Epithelial cell of esophagus (primary cell): Measurements from ENCODE around the gene UBE3C.
"Not testable (repeated sequence)": the region's sequence is repeated elsewhere in the genome, so short reads cannot be mapped to it uniquely, and the experiment has no call there.

ENCODE experiments used
- DNase-seq: peaks from one replicate; pipeline ENCODE4 v3.0.0; 2010; ENCODE audit warnings: low read depth
- H3K4me3 ChIP-seq: 2 replicates; pipeline ENCODE4 v1.5.1; 2011; ENCODE audit warnings: mild to moderate bottlenecking, low read length, control low read depth
- TF ChIP-seq, protein P1 (sequence below): IDR thresholded peaks from 2 replicates; pipeline ENCODE4 v1.5.1; 2011; ENCODE audit warnings: low read depth, mild to moderate bottlenecking, low read length, control low read depth, inconsistent platforms; ENCODE audit not compliant: insufficient read depth; ENCODE audit errors: missing control alignments

UBE3C gene

DNA sequence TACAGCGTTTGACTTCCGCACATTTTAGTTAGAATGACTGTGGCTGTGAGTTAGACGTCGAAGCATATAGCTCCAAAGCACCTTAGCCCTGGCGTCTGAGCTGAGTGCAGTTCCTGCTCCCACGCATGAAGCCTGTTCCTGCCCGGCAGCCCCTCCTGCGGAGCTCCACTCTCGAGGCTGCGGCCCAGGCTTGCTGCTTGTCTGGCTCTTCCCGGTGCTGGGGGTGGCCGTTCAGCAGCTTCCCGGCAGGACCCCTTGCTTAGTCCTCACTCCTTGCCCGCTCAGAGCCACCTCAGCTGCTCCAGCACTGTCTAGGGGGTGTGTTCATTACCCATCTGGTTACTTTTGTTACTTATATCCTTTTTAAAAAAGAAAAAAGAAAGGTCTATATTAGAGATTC lies 109.9 kb downstream of the UBE3C start:
- TF ChIP-seq, protein P1, sequence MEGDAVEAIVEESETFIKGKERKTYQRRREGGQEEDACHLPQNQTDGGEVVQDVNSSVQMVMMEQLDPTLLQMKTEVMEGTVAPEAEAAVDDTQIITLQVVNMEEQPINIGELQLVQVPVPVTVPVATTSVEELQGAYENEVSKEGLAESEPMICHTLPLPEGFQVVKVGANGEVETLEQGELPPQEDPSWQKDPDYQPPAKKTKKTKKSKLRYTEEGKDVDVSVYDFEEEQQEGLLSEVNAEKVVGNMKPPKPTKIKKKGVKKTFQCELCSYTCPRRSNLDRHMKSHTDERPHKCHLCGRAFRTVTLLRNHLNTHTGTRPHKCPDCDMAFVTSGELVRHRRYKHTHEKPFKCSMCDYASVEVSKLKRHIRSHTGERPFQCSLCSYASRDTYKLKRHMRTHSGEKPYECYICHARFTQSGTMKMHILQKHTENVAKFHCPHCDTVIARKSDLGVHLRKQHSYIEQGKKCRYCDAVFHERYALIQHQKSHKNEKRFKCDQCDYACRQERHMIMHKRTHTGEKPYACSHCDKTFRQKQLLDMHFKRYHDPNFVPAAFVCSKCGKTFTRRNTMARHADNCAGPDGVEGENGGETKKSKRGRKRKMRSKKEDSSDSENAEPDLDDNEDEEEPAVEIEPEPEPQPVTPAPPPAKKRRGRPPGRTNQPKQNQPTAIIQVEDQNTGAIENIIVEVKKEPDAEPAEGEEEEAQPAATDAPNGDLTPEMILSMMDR: no peak
- H3K4me3 ChIP-seq: no peak overlapping the region
- no peak for DNase-seq

DNA sequence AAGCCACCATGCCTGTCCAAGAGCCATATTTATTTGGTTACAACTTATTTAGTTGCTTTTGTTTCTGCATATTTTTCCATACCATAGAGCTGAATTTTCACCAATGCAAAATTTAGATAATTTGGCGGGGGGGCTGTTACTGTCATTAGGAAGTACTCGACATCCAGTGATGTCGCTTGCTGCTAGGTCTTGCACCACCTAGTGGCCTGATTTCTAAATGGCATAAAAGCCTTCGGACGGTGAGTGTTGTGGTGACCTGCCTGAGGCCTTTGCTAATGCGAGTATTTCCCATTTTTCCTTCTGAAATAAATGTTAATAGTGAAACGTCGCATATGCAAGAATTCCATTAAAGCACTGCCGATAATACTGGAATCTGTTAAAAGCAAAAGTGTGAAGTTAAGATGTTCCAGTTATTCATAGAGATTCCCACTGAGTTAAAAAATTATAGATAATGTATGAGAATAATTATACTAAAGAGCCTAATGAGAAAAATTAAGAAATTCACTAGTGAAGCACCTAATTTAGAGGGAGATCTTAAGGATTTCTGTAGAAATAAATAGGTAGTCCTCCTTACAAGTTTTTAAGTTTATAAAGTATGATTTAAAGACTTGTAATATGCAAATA lies 112.0 kb downstream of the UBE3C start:
- no peak overlapping the region for H3K4me3 ChIP-seq
- TF ChIP-seq, protein P1: peak; percentile 81
- peak; percentile 79 for DNase-seq

- H3K4me3 ChIP-seq, DNase-seq: not testable (repeated sequence)
Measured at GRCh38 chr7:157251817-157252216, 113.1 kb downstream of the UBE3C start.

- TF ChIP-seq, protein P1: peak; percentile 55
- H3K4me3 ChIP-seq: no peak overlapping the region
- peak; percentile 72 for DNase-seq
Measured at GRCh38 chr7:157253850-157254249, 115.1 kb downstream of the UBE3C start.

DNA sequence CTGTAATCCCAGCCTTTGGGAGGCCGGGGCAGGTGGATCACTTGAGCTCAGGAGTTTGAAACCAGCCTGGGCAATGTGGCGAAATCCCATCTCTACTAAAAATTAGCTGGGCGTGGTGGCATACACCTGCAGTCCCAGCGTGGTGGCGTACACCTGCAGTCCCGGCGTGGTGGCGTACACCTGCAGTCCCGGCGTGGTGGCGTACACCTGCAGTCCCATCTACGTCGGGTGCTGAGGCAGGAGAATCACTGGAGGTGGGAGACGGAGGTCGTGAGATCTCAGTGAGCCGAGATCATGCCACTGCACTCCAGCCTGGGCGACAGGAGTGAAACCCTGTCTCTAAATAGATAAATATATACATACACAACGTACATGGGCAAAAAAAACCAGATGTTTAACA lies 116.1 kb downstream of the UBE3C start:
- not testable (repeated sequence) for DNase-seq, H3K4me3 ChIP-seq

GRCh38 chr7:157255201-157255606 lies 116.5 kb downstream of the UBE3C start:
- H3K4me3 ChIP-seq: no peak overlapping the region
- TF ChIP-seq, protein P1: no peak
- no peak for DNase-seq

DNA sequence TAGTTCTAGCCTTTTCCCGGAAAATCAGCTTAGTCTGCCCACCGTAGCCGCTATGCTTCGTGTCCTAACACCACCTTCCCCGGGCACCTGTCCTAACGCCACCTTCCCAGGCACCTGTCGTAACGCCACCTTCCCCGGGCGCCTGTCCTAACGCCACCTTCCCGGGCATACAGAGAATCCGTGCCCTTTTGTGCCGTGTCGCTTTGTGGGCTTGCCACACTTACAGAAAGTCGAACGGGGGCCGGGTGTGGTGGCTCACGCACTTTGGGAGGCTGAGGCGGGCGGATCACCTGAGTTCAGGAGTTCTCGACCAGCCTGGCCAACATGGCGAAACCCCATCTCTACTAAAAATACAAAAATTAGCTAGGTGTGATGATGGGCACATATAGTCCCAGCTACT lies 124.4 kb downstream of the UBE3C start:
- H3K4me3 ChIP-seq: no peak overlapping the region
- TF ChIP-seq, protein P1: no peak
- no peak for DNase-seq

DNA sequence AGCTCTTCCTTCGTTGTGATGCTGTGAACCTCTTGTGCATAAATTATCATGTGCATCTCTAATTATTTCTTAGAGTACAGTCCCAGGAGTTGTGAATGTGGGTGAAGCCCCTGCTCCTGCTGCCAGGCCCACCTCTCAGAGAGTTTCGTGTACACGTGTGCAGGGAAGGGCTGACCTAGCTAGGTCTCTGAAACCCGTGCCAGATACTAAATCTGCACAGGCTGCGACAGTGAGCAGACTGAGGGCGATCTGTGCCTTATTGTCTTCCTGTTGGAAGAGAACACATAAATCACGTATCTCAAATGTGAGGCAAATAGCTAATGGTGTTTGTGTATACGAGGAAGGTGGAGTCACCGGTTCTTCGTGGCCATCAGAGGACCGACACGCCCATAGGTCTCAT lies 126.3 kb downstream of the UBE3C start:
- TF ChIP-seq, protein P1: no peak
- no peak for DNase-seq
- H3K4me3 ChIP-seq: no peak overlapping the region
